Measurements from ENCODE around the gene SMIM36. TPM values are rescaled to one million over a fixed set of nuclear protein-coding genes. Genes with fewer than 3 reads are reported as not detected.

SMIM36 gene
- total and polyA plus RNA-seq, 2 of the 8 experiments (the other 6 are each of a cell fraction or from before 2014, with no cell fraction given), result not detected

GRCh38 chr17:55452139-55452790 is 59.0 kb downstream of the SMIM36 start:
- Histone ChIP-seq H3K56ac (replicated peaks; ENCODE audit: insufficient read length, low read depth, low read length) (no peak overlapping the region), H3K23me2 (ENCODE audit: low read depth, low read length) (no peaks in the 10 kb centered on the region), H2AK5ac (ENCODE audit: low read depth, low read length) (no peak overlapping the region), H3K79me1 (ENCODE audit: low read depth, low read length) (no peaks in the 10 kb centered on the region), H2BK20ac (ENCODE audit: low read length) (no peak overlapping the region), H3K23ac (ENCODE audit: insufficient read length) (no peak overlapping the region), H3K36me3 (ENCODE audit: control insufficient read depth in 2 of 4, insufficient read depth in 4 of 4, low read length in 3 of 4) (no peaks in the 10 kb centered on the region), H2BK15ac (ENCODE audit: low read length) (no peak overlapping the region), H2AFZ (ENCODE audit: low read length) (no peak overlapping the region), H4K5ac (ENCODE audit: insufficient read length, low read depth, low read length) (no peak overlapping the region), H3K14ac (ENCODE audit: insufficient read length) (no peak overlapping the region), H2BK12ac (ENCODE audit: low read depth, low read length) (no peak overlapping the region), H3K4me3 (ENCODE audit: extremely low read depth in 1 of 4, insufficient read depth in 2 of 4, low read depth in 3 of 4, low read length in 4 of 4) (no peak overlapping the region), H3K9me3 (ENCODE audit: insufficient read depth in 2 of 2, low read depth in 1 of 2, low read length in 1 of 2) (no peaks in the 10 kb centered on the region), H3K18ac (ENCODE audit: extremely low read depth, low read length) (no peak overlapping the region), H4K8ac (ENCODE audit: extremely low read depth, insufficient read depth, low read length) (no peak overlapping the region), H3K4me1 (replicated peaks in 1 of 4; ENCODE audit: control insufficient read depth in 3 of 4, insufficient read depth in 4 of 4, low read length in 3 of 4) (peaks cover 1 to 5% (median 4%) of the 10 kb centered on the region in 4 experiments; a peak in 3 of 7 replicates), H3K9ac (replicated peaks in 1 of 4; ENCODE audit: extremely low read depth in 1 of 4, low read depth in 3 of 4, low read length in 3 of 4) (no peak overlapping the region), H4K20me1 (replicated peaks in 1 of 2; ENCODE audit: control insufficient read depth in 1 of 2, insufficient read depth in 2 of 2, low read length in 2 of 2) (no peaks in the 10 kb centered on the region), H2BK120ac (replicated peaks; ENCODE audit: low read depth, low read length) (no peak overlapping the region), H2BK5ac (ENCODE audit: low read depth, low read length) (no peak overlapping the region), H3K27me3 (replicated peaks in 1 of 4; ENCODE audit: control insufficient read depth in 3 of 4, extremely low read depth in 1 of 4, insufficient read depth in 3 of 4, low read length in 3 of 4) (no peaks in the 10 kb centered on the region), H4K91ac (replicated peaks; ENCODE audit: insufficient read length, low read length) (no peak overlapping the region), H3K79me2 (ENCODE audit: control insufficient read depth in 1 of 2, insufficient read depth in 2 of 2, low read length in 2 of 2) (no peaks in the 10 kb centered on the region), H3K4ac (replicated peaks; ENCODE audit: insufficient read length, low read depth, low read length) (no peak overlapping the region), H3K27ac (ENCODE audit: low read depth, low read length) (no peak overlapping the region), H3K4me2 (ENCODE audit: insufficient read depth in 1 of 2, low read depth in 2 of 2, low read length in 2 of 2) (no peak overlapping the region)
- TF ChIP-seq SUZ12 (IDR thresholded peaks at IDR 0.05; ENCODE audit: low read length) (no peak), CHD1 (IDR thresholded peaks at IDR 0.05; ENCODE audit: low read depth, low read length) (no peak), GABPA (IDR thresholded peaks at IDR 0.05; ENCODE audit: borderline replicate concordance, insufficient read depth, low read length) (no peak), RAD21 (IDR thresholded peaks at IDR 0.05 in 1 of 2, conservative IDR thresholded peaks at IDR 0.05 in 1 of 2; ENCODE audit: low read depth in 2 of 2, low read length in 2 of 2) (no peak), SP2 (IDR thresholded peaks at IDR 0.05; ENCODE audit: low read length) (no peak), CTBP2 (IDR thresholded peaks at IDR 0.05; ENCODE audit: borderline replicate concordance, insufficient read depth, insufficient read length, low read length) (no peak), POU5F1 (IDR thresholded peaks at IDR 0.05; ENCODE audit: low read depth, low read length) (no peak), SRF (IDR thresholded peaks at IDR 0.05; ENCODE audit: low read depth, low read length) (no peak), BACH1 (IDR thresholded peaks at IDR 0.05; ENCODE audit: low read length) (no peak), JUND (IDR thresholded peaks at IDR 0.05; ENCODE audit: low read length) (no peak), RBBP5 (IDR thresholded peaks at IDR 0.05; ENCODE audit: borderline replicate concordance, low read depth, low read length) (no peak)
- DNase-seq (ENCODE audit: low read depth in 1 of 2, low spot score in 2 of 2) (no peak), FAIRE-seq (no peak)
- CTCF ChIA-PET (ENCODE audit: partially characterized antibody), result no interaction called here
- WGBS, 2 experiments (ENCODE audit: extremely low coverage in 1 of 2, insufficient coverage in 1 of 2, insufficient read length in 1 of 2, insufficient replicate concordance in 2 of 2, low coverage in 1 of 2, low lambda C conversion rate in 2 of 2, missing lambda C conversion rate in 1 of 2), result 88% methylated on average over 5 of the region's 5 CpGs; no CpG with 5 or more reads in 1 of the 2 experiments
- POLR2A ChIA-PET (ENCODE audit: partially characterized antibody), result no interaction called here

All from H1 (cell line).